Activated CD8-positive, alpha-beta memory T cell treated with anti-CD3 and anti-CD28 coated beads, Interleukin-2, amount 50 U/mL, for 24 hours (primary cell): ENCODE measurements around the gene LNX1.
"Not testable (repeated sequence)": the region's sequence is repeated elsewhere in the genome, so short reads cannot be mapped to it uniquely, and the experiment has no call there.

Source experiments
- DNase-seq: peaks from one replicate; pipeline ENCODE4 v3.0.0-alpha.2; 2020; ENCODE audit errors: extremely low read depth

The LNX1 gene

DNA sequence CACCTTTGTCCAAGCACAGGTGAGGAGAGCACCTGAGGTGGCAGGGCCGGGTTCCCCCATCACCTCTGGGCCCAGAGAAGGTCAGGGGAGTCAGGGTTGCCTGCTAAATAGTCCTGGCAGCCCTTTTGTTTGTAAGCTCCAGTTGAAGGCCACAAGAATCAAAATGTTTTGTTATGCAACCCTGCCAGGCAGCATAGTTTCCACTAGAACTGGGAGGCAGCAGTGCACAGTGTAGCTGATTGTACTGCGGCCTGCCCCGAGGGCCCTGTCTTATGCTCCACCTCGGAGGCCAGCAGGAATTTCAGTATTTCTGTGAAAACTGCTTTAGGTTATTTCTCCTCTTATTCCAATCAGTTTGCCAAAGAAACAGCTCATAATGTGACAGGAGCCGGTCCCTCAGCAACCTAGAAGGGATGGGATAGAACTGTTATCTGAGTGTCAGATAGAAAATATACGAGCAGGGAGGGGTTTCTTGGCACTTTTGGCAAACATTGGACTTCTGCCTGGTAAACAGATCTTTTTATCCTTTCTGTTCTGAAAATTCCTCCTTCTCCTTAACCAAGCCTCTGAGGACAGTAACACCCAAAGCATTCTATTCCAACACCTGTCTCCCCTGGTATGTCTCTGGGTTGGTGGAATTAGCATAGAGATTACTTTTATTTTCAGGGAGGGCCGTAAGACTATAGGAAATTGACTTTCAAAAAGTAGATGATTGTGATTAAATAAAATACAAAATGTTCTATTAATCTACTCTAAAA lies 93.6 kb downstream of the LNX1 start:
- no peak for DNase-seq

GRCh38 chr4:53494851-53495250 lies 96.4 kb downstream of the LNX1 start:
- no peak for DNase-seq

DNA sequence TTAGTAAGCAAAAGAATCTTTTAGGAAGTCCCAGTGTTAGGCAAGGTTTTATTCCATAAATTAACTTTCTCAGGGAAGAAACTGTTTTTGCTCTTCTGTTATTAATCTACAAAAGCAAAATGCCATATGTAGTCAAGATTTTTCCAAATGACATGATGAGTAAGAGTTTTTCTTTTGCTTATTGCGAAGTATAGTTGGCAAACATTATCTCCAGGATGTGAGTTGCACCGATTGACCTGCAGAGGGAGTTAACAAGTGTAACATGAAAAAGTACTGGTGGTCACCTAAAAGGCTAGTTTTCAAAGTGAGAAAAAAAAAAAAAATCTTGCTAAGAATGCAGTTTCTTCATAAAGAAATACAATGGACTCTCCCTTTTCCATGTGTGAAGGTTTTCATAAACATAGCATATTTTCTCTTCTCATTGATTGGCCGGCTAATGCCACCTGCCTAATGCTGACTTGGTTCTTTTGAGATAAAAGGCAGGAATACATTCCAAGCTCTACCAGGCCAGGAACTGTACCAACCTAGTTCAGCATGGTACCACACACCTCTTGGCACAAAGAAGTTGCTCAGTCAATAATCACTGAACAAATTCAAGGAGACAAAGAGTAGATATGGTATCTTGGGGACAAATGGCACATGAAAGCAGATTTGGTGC lies 100.2 kb downstream of the LNX1 start:
- DNase-seq, result no peak

DNA sequence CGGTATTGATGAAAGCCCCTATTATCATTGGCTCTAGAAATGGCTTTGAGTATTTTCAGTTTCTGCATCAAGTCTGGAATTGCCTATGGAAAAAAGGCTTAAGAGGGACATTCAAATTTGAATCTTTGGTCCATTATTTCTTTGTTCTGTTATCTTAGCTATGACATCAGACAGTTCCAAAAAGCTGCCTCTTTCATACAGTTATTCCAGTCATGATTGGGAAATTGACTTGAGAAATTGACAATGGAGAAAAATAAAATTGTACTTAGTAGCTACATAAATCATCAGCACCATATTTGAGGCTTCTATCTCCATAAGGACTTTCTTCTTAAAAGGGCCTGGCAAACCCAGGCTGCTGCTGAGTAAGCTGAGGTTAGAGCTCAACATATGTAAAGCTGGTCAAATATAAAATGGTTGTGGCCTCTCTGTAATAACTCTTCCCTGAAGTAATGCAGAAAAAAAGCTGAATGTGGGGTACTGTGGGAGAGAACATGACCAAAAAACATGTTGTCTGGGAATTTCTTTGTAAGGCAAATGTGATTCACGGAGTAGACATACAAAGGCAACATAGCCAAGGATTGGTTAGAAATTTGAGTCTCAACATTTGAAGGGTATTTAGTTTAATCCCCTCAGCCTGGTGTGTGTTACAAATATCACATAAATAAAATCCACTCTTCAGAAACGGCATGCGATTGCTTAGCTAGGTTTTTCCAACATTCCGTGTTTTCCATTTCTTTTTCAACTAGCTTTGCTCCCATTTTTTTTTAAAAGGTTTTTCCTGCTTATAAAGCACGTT lies 100.9 kb downstream of the LNX1 start:
- no peak for DNase-seq

- DNase-seq, result no peak
Measured at GRCh38 chr4:53489279-53489889, 101.9 kb downstream of the LNX1 start.

GRCh38 chr4:53487766-53488165 lies 103.5 kb downstream of the LNX1 start:
- no peak for DNase-seq

- no peak for DNase-seq
Measured at GRCh38 chr4:53485658-53486040, 105.6 kb downstream of the LNX1 start.

DNA sequence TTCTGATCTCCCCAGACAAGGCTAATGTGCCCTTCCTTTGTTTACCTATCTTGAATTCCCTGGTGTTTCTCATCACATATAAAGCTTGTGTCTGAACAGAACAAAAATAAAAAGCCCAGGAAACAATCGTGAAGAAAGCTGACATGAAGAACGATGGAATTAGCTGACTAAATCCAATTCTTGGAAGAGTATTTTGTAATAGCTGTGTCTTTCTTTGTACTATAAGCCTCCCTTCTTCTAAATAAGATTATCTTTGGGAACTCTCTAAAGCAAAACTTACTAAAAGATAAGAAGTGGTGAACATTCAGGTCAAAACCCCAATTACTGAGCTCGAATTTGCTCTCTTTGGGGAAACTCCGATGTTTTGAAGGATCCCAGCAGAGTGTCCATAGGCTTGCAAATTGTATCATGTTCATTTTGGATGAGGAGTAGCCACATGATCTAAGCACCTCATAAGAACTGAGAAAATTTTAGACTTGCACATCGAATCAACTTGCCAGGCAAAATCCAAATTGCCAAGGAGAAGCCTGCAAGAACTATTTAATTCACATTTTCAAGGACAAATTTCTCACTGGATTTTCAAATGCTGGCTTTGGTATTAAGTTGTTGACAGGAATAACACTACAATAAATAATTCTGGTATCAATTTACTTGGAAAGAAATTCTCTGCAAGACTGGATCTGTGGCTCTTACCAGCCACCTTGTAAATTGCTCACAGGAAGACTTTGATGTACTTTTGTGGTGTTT lies 106.2 kb downstream of the LNX1 start:
- DNase-seq, result no peak

GRCh38 chr4:53483250-53483649 lies 108.0 kb downstream of the LNX1 start:
- no peak for DNase-seq

- no peak for DNase-seq
Measured at GRCh38 chr4:53481586-53481985, 109.7 kb downstream of the LNX1 start.

DNA sequence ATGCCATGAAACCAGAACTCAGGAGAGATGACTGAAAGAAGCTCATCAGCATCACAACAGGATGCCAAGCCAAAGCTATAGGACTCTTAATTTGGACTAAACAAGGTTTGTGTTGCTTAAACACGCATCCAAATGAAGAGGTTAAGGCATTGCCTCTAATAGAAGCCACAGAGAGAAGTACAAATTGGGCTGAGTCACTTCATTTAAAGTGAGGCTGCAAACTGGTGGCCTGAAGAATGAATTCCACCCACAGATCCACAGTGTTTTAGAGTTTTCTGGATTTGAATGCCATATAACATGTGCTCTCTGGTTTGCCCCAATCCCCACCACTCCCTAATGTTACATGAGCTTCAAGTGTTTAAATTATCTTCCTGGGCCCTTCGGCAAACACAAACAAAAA lies 110.4 kb downstream of the LNX1 start:
- no peak for DNase-seq

GRCh38 chr4:53479736-53480525 lies 111.4 kb downstream of the LNX1 start:
- DNase-seq, result no peak

GRCh38 chr4:53478671-53479456 lies 112.4 kb downstream of the LNX1 start:
- no peak for DNase-seq

DNA sequence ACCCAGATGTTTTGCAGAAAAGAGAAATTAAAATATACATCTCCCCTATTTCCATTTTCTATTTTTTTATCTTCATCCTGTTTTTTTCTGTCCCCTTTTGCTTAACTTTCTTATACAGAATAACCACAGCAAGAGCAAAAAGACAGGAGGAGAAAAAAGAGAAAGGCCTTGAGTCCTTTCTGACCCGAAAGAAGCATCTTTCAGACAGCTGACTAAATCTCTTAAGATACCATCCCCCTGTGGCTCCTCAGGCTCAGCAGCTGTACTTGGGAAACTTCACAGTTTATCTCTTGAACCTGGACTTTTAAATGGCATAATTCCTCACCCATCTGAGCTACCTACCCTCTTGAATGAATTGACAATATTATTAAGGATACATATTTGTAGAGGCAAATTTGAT lies 113.7 kb downstream of the LNX1 start:
- no peak for DNase-seq

DNA sequence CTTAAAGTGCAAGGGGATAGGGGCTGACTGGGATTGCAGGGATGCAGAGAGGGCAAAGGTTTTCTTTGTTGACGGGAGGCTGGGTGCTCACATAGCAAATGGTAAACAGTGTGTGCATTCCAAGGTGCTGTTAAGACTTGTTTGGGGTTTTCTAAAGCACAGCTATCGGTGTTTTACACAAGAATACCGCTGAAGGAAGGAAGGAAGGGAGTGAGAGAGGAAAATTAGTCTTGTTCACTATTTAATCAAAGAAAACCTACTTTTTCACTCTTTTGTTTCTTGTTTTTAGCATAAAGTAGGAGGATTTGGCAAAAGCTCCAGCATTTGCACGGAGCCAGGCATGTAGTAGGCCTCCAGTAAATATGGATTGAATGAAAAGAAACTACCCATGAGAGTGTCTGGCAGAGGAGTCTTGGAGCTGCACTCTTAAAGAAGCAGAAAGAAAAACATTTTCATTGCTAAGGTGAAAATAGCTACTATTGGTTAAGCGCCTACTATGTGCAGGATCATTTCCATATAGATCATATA lies 114.2 kb downstream of the LNX1 start:
- no peak for DNase-seq

- DNase-seq, result no peak
Measured at GRCh38 chr4:53476232-53477037, 114.9 kb downstream of the LNX1 start.

DNA sequence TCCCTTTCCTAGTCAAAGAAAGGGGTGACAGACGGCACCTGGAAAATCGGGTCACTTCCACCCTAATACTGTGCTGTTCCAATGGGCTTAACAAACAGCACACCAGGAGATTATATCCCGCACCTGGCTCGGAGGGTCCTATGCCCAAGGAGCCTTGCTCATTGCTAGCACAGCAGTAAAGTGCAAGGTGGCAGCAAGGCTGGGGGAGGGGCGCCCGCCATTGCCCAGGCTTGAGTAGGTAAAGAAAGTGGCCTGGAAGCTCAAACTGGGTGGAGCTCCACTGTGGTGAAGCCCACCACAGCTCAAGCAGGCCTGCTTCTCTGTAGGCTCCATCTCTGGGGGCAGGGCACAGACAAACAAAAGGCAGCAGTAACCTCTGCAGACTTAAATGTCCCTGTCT lies 124.7 kb downstream of the LNX1 start:
- DNase-seq, result not testable (repeated sequence)

DNA sequence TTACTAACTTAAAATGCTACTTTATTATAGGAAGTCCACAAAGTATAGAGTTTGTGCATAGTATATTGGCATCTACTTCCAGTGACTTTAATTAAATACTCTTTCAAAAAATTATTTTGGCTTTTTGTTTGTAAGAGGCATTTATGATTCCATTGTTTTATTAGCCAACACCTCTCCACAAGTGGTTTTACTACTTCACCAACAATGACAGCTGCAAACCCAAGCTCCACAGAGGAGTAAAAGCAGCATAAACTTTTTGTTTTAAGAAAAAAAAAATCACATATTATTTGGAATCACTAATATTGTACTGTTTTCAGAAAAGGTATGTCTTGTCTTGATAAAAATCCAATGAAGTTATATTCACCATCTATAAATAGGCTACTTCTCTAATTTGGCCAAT lies 125.4 kb downstream of the LNX1 start:
- DNase-seq, result no peak

- DNase-seq, result no peak
Measured at GRCh38 chr4:53465281-53465680, 126.0 kb downstream of the LNX1 start.
